Prostate gland (tissue), 2 donors: ENCODE results near the gene FMN1.

Experiments used
- CTCF ChIP-seq, 4 experiments: fragments of 200-600 bp in 2 of 4; fragments of 450-650 bp in 2 of 4; sonication (generic) in 2 of 4; IDR thresholded peaks; 1 replicate in 3 of 4; 2 replicates in 1 of 4; pipeline ENCODE4 v1.5.1; 2016 to 2019; ENCODE audit warnings: antibody characterized with exemption in 4 of 4, mild to moderate bottlenecking in 2 of 4, moderate library complexity in 2 of 4
- POLR2A ChIP-seq: fragments of 450-650 bp; IDR thresholded peaks from one replicate; pipeline ENCODE4 v1.6.1; 2016; ENCODE audit warnings: antibody characterized with exemption, mild to moderate bottlenecking
- POLR2AphosphoS5 ChIP-seq: sonication (generic); formaldehyde crosslinking; IDR thresholded peaks from one replicate; pipeline ENCODE4 v1.6.1; 2017; ENCODE audit warnings: antibody characterized with exemption

- TF ChIP-seq CTCF (IDR thresholded peaks at IDR 0.05), result no peak
- no peak for TF ChIP-seq POLR2A
- TF ChIP-seq POLR2AphosphoS5, result no peak
These were observed 365.1 kb downstream of the FMN1 start for GRCh38 chr15:32829436-32829835.
